GM23338 (cell line): ENCODE data around the gene RPA3. TPM values are rescaled to one million over a fixed set of nuclear protein-coding genes. Genes with fewer than 3 reads are reported as not detected.

Source experiments
- ATAC-seq: fragments of 200-7000 bp; cut with Tn5 transposase; 3 replicates; pipeline ENCODE4 v1.9.1; 2020
- DNase-seq: peaks from one replicate; pipeline ENCODE4 v3.0.0-alpha.2; 2015; ENCODE audit warnings: low spot score
- H2AFZ ChIP-seq: fragments of 200-600 bp; sonication (generic); 2 replicates; pipeline ENCODE4 v1.8.0; 2016; ENCODE audit warnings: antibody characterized with exemption, mild to moderate bottlenecking, moderate library complexity
- H3F3A ChIP-seq: fragments of 200-600 bp; sonication (generic); replicated peaks from 2 replicates; pipeline ENCODE4 v1.8.0; 2017; ENCODE audit warnings: antibody characterized with exemption, mixed run types, low read depth
- H3K27ac ChIP-seq: fragments of 200-600 bp; sonication (generic); 2 replicates; pipeline ENCODE4 v1.6.1; 2016; ENCODE audit warnings: low read depth
- H3K27me3 ChIP-seq: fragments of 200-600 bp; sonication (generic); 2 replicates; pipeline ENCODE4 v1.8.0; 2016; ENCODE audit warnings: mild to moderate bottlenecking, mixed run types, moderate library complexity; ENCODE audit not compliant: insufficient read depth
- H3K36me3 ChIP-seq: fragments of 200-600 bp; sonication (generic); 2 replicates; pipeline ENCODE4 v1.8.0; 2016; ENCODE audit warnings: mild to moderate bottlenecking; ENCODE audit not compliant: insufficient read depth
- H3K4me1 ChIP-seq: fragments of 200-600 bp; sonication (generic); 2 replicates; pipeline ENCODE4 v1.8.0; 2016; ENCODE audit warnings: mild to moderate bottlenecking, moderate library complexity; ENCODE audit not compliant: insufficient read depth
- H3K4me2 ChIP-seq: fragments of 200-600 bp; sonication (generic); 2 replicates; pipeline ENCODE4 v1.7.1; 2017; ENCODE audit warnings: mixed run types
- H3K4me3 ChIP-seq: fragments of 200-600 bp; sonication (generic); 2 replicates; pipeline ENCODE4 v1.6.1; 2016; ENCODE audit warnings: mixed run types
- H3K79me2 ChIP-seq: fragments of 200-600 bp; sonication (generic); replicated peaks from 2 replicates; pipeline ENCODE4 v1.8.0; 2017; ENCODE audit warnings: mild to moderate bottlenecking; ENCODE audit not compliant: insufficient read depth
- H3K9me2 ChIP-seq: fragments of 200-600 bp; sonication (generic); 2 replicates; pipeline ENCODE4 v1.8.0; 2017; ENCODE audit not compliant: insufficient read depth
- H4K20me1 ChIP-seq: fragments of 200-600 bp; sonication (generic); replicated peaks from 2 replicates; pipeline ENCODE4 v1.8.0; 2017; ENCODE audit warnings: mild to moderate bottlenecking; ENCODE audit not compliant: insufficient read depth
- H3K27ac Mint-ChIP-seq: 2 replicates; pipeline ENCODE4 v1.8.0; 2020; ENCODE audit warnings: inconsistent platforms, mild to moderate bottlenecking, moderate library complexity, mixed read lengths
- H3K27me3 Mint-ChIP-seq: 3 replicates; pipeline ENCODE4 v1.8.0; 2022; ENCODE audit warnings: low read depth, mild to moderate bottlenecking, moderate library complexity, mixed read lengths, inconsistent platforms; ENCODE audit not compliant: insufficient read depth, poor library complexity
- H3K36me3 Mint-ChIP-seq: 3 replicates; pipeline ENCODE4 v1.8.0; 2021; ENCODE audit warnings: low read depth, mild to moderate bottlenecking, inconsistent platforms, moderate library complexity, mixed read lengths
- H3K4me1 Mint-ChIP-seq: 3 replicates; pipeline ENCODE4 v1.8.0; 2020; ENCODE audit warnings: mild to moderate bottlenecking, inconsistent platforms, mixed read lengths
- H3K4me3 Mint-ChIP-seq: 3 replicates; pipeline ENCODE4 v1.8.0; 2021; ENCODE audit warnings: moderate library complexity, mild to moderate bottlenecking, inconsistent platforms, mixed read lengths
- H3K9me3 Mint-ChIP-seq: 3 replicates; pipeline ENCODE4 v1.8.0; 2020; ENCODE audit warnings: moderate library complexity, mild to moderate bottlenecking, inconsistent platforms, mixed read lengths
- CREB1 ChIP-seq: fragments of 250-450 bp; sonication (Bioruptor Pico); IDR thresholded peaks from 2 replicates; pipeline ENCODE4 v1.5.0; 2020; ENCODE audit warnings: low read depth, mild to moderate bottlenecking, moderate library complexity
- JUNB ChIP-seq: IDR thresholded peaks from one replicate; pipeline ENCODE4 v1.6.1; 2016; ENCODE audit warnings: antibody characterized with exemption; ENCODE audit not compliant: unreplicated experiment
- NANOG ChIP-seq: IDR thresholded peaks from 2 replicates; pipeline ENCODE4 v1.6.1; 2016; ENCODE audit warnings: antibody characterized with exemption, borderline replicate concordance
- STAT1 ChIP-seq: IDR thresholded peaks from one replicate; pipeline ENCODE4 v1.6.1; 2016; ENCODE audit warnings: antibody characterized with exemption; ENCODE audit not compliant: unreplicated experiment
- ZNF462 ChIP-seq: fragments of 250-450 bp; sonication (Bioruptor Pico); IDR thresholded peaks from 2 replicates; pipeline ENCODE4 v1.5.0; 2020; ENCODE audit warnings: mild to moderate bottlenecking, moderate library complexity
- polyA plus RNA-seq: library from polyadenylated mRNA; unstranded; fragments of >200 nt; fragmentation: Nextera tagmentation; extraction: Ambion mirVana; gene quantifications from 2 replicates; pipeline ENCODE4 v1.2.1, GENCODE V29; 2016
- total RNA-seq: library from RNA; depleted of rRNA; stranded (reverse); fragments of >200 nt; shearing (Covaris generic); gene quantifications from 2 replicates; pipeline ENCODE4 v1.2.3, GENCODE V29; 2014

Gene RPA3
- total and polyA plus RNA-seq, 2 experiments from 2014 or later, result 74.9 to 287 TPM

GRCh38 chr7:7612519-7612918 is 105.9 kb downstream of the RPA3 start:
- no peaks in the 10 kb centered on the region for H3K4me1 Mint-ChIP-seq
- no peaks in the 10 kb centered on the region for H3K9me3 Mint-ChIP-seq
- Histone ChIP-seq H3K9me2 (no peaks in the 10 kb centered on the region), H3F3A (no peaks in the 10 kb centered on the region), H3K79me2 (no peaks in the 10 kb centered on the region), H3K4me1 (no peaks in the 10 kb centered on the region), H4K20me1 (no peaks in the 10 kb centered on the region), H3K4me3 (no peak overlapping the region), H3K27me3 (no peaks in the 10 kb centered on the region), H3K27ac (no peak overlapping the region), H3K4me2 (no peak overlapping the region), H2AFZ (no peak overlapping the region), H3K36me3 (no peaks in the 10 kb centered on the region)
- ATAC-seq, result no peak
- no peak for TF ChIP-seq STAT1
- TF ChIP-seq ZNF462 (CRISPR knock-in tag), result no peak
- no peak overlapping the region for H3K27ac Mint-ChIP-seq
- peaks cover 4% of the 10 kb centered on the region; the same call in 2 of the 3 replicates for H3K36me3 Mint-ChIP-seq
- H3K27me3 Mint-ChIP-seq, result no peaks in the 10 kb centered on the region
- no peak for DNase-seq
- H3K4me3 Mint-ChIP-seq, result no peak overlapping the region

- Histone ChIP-seq H3K79me2 (no peaks in the 10 kb centered on the region), H3K36me3 (no peaks in the 10 kb centered on the region), H3K27me3 (no peaks in the 10 kb centered on the region), H3K4me1 (no peaks in the 10 kb centered on the region), H3F3A (no peaks in the 10 kb centered on the region), H3K27ac (no peak overlapping the region), H3K9me2 (no peaks in the 10 kb centered on the region), H2AFZ (no peak overlapping the region), H3K4me3 (no peak overlapping the region), H3K4me2 (no peak overlapping the region), H4K20me1 (no peaks in the 10 kb centered on the region)
- ATAC-seq (no peak), DNase-seq (no peak)
- Mint-ChIP-seq H3K4me1 (no peaks in the 10 kb centered on the region), H3K27ac (peak overlapping the region; percentile 84), H3K36me3 (peaks cover 11% of the 10 kb centered on the region; the same call in 2 of the 3 replicates), H3K4me3 (no peak overlapping the region), H3K27me3 (no peaks in the 10 kb centered on the region), H3K9me3 (no peaks in the 10 kb centered on the region)
- TF ChIP-seq JUNB (no peak), NANOG (no peak), CREB1 (CRISPR knock-in tag) (no peak), ZNF462 (CRISPR knock-in tag) (no peak)
Measured at GRCh38 chr7:7609330-7609729, 109.1 kb downstream of the RPA3 start.
